Measurements from ENCODE around the gene GGCT.
A peak's percentile ranks its signal among the peaks of the same experiment; 100 is the strongest.

GGCT gene

DNA sequence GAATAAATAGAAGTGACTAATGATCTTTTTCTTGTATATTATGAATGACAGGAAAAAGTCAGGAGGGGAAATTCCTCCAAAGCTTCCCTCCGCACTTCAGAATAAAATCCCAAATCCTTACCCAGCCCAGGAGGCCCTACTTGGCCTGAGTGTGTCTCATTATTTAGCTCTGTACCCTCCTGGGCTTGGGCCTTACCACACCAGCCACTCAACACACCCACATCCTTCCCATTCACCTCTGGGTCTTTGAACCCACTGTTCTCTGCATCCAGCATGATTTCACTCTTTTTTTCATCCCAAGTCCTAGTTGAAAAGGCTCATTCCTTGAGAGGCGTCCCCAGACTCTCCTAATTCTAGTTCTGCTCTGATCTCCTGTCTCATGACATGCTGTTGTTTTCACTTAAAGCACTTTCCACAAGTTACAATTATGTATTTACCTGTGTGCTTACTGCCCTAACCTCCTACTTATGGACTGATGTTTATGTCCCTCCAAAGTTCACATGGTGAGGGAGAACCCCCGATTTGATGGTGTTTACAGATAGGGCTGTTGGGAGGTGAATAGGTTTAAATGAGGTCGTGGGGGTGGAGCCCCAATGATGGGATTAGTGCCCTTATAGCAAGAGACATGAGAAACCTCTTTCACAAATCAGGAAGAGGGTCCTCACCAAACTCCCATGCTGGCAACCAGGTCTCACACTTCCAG lies 32.4 kb downstream of the GGCT start:
- TF ChIP-seq, protein P1, sequence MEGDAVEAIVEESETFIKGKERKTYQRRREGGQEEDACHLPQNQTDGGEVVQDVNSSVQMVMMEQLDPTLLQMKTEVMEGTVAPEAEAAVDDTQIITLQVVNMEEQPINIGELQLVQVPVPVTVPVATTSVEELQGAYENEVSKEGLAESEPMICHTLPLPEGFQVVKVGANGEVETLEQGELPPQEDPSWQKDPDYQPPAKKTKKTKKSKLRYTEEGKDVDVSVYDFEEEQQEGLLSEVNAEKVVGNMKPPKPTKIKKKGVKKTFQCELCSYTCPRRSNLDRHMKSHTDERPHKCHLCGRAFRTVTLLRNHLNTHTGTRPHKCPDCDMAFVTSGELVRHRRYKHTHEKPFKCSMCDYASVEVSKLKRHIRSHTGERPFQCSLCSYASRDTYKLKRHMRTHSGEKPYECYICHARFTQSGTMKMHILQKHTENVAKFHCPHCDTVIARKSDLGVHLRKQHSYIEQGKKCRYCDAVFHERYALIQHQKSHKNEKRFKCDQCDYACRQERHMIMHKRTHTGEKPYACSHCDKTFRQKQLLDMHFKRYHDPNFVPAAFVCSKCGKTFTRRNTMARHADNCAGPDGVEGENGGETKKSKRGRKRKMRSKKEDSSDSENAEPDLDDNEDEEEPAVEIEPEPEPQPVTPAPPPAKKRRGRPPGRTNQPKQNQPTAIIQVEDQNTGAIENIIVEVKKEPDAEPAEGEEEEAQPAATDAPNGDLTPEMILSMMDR (conservative IDR thresholded peaks at IDR 0.05; ENCODE audit: low read length): no peak
- no peak overlapping the region for H3K4me3 ChIP-seq (ENCODE audit: low read length)
- no peak for DNase-seq (ENCODE audit: low read depth)

- TF ChIP-seq, protein P1 (conservative IDR thresholded peaks at IDR 0.05; ENCODE audit: low read length): no peak
- no peak for DNase-seq (ENCODE audit: low read depth)
Observed at GRCh38 chr7:30471205-30471604, 33.4 kb downstream of the GGCT start.

DNA sequence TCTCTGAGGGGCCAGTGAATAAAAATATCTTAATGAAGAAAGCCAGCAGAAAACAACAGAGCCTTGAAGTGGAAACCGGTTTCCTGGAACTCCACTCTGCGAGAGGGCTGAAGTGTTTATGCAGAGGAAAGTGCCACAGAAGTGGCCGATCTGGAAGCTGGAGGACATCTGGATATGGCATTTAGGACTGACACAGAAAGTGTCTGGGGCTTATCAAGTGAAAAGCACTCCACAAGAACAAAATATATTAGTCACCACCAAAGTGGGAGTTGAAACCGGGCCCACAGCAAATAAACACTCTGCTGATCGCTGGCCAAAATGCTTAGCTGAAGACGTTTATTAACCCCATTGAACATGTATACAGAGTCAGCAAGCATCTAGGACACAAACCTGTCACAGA lies 33.9 kb downstream of the GGCT start:
- no peak overlapping the region; the same call in 1 of the 2 replicates for H3K4me3 ChIP-seq (ENCODE audit: low read length)
- peak; percentile 86 for DNase-seq (ENCODE audit: low read depth)
- TF ChIP-seq, protein P1 (conservative IDR thresholded peaks at IDR 0.05; ENCODE audit: low read length): no peak

More at GRCh38 chr7:30471205-30471604, 33.4 kb downstream of the GGCT start:
- H3K4me3 ChIP-seq (ENCODE audit: low read length): no peak overlapping the region; the same call in 1 of the 2 replicates

GRCh38 chr7:30470163-30470770 lies 34.4 kb downstream of the GGCT start:
- peak overlapping the region; percentile 8; the same call in 1 of the 2 replicates for H3K4me3 ChIP-seq (ENCODE audit: low read length)
- peak; percentile 63 for DNase-seq (ENCODE audit: low read depth)
- TF ChIP-seq, protein P1 (conservative IDR thresholded peaks at IDR 0.05; ENCODE audit: low read length): no peak

DNA sequence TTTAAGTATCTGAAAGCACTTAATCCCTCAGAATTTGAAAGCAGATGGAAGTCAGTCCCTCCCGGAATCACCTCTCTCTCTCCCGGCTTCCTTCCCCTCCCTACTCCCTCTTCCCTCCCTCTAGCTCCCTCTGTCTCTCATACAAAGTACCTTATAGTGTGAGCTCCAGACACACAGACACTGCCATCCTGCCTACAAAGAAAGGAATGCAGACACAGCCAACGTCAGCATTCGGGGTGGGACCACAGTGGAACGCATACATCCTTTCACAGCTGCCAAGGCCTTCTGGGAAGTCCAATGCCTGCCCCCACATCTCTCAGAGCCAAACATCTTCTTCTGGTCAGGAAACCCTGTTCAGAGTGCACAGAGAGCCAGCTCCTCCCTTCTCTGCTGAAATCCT lies 35.3 kb downstream of the GGCT start:
- TF ChIP-seq, protein P1 (conservative IDR thresholded peaks at IDR 0.05; ENCODE audit: low read length): peak; percentile 72
- peak; percentile 100 for DNase-seq (ENCODE audit: low read depth)
- H3K4me3 ChIP-seq (ENCODE audit: low read length): peak overlapping the region; percentile 2; the same call in 1 of the 2 replicates

DNA sequence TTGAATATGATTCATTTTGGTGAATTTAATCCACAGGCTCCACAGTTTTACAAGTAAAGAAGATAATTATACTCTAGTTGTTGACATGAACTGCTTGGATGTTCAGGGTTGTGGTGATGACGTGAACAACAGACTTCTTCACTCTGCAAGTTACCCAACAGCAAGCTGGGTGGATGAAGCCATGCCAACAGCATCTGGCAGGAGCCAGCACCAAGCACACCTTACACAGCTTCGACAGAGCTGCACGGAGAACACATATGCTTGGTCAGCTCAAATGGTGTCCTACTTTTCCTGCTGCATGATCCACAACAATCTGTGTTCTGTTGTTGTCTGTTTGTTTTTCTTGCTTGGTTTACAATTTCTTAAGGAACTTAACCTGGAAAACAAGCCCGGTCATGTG lies 35.8 kb downstream of the GGCT start:
- TF ChIP-seq, protein P1 (conservative IDR thresholded peaks at IDR 0.05; ENCODE audit: low read length): no peak
- H3K4me3 ChIP-seq (ENCODE audit: low read length): peak overlapping the region; percentile 2
- DNase-seq (ENCODE audit: low read depth): peak; percentile 90

- peak; percentile 28 for DNase-seq (ENCODE audit: low read depth)
- H3K4me3 ChIP-seq (ENCODE audit: low read length): no peak overlapping the region
- TF ChIP-seq, protein P1 (conservative IDR thresholded peaks at IDR 0.05; ENCODE audit: low read length): no peak
Observed at GRCh38 chr7:30468041-30468440, 36.6 kb downstream of the GGCT start.

All from AG10803 (cell line).